SU-DHL-6 (cell line): ENCODE data around the gene MEGF6.

ENCODE experiments used
- CTCF ChIP-seq: fragments of 200-600 bp; sonication (generic); IDR thresholded peaks from one replicate; pipeline ENCODE4 v1.5.1; 2017; ENCODE audit warnings: antibody characterized with exemption, mild to moderate bottlenecking, low read length, moderate library complexity; ENCODE audit not compliant: insufficient read depth, poor library complexity, severe bottlenecking
- EZH2phosphoT487 ChIP-seq: fragments of 200-600 bp; sonication (generic), shearing (Covaris generic); conservative IDR thresholded peaks from 2 replicates; pipeline ENCODE4 v1.6.1; 2018; ENCODE audit warnings: mild to moderate bottlenecking, antibody characterized with exemption, low read length, moderate library complexity, mixed read lengths

- TF ChIP-seq CTCF, result no peak
- no peak for TF ChIP-seq EZH2phosphoT487
Measured at GRCh38 chr1:3551711-3552110, 59.6 kb downstream of the MEGF6 start.
